Fibroblast of the aortic adventitia (primary cell): ENCODE measurements around the gene PCGF2. TPM values are rescaled to one million over a fixed set of nuclear protein-coding genes. Genes with fewer than 3 reads are reported as not detected.

Source experiments
- DNase-seq: peaks from one replicate; pipeline ENCODE4 v3.0.0-alpha.2; 2010; ENCODE audit warnings: low read depth
- H3K4me3 ChIP-seq: 2 replicates; pipeline ENCODE4 v1.5.1; 2011; ENCODE audit warnings: low read depth, mild to moderate bottlenecking, control low read depth, low read length, moderate library complexity
- CTCF ChIP-seq: IDR thresholded peaks from 2 replicates; pipeline ENCODE4 v1.5.1; 2011; ENCODE audit warnings: mild to moderate bottlenecking, low read length, control low read depth, inconsistent platforms; ENCODE audit not compliant: insufficient read depth
- total RNA-seq: library from RNA; depleted of rRNA; stranded (reverse); fragments of >200 nt; gene quantifications from 2 replicates; pipeline ENCODE4 v1.2.3, GENCODE V29; 2012; ENCODE audit warnings: low replicate concordance

The PCGF2 gene
- total RNA-seq, 1 donor = 4.8 TPM

- TF ChIP-seq CTCF = no peak
- peak overlapping the region; percentile 86 for H3K4me3 ChIP-seq
- no peak for DNase-seq
Measured at GRCh38 chr17:38747463-38748148, 530 bp downstream of the PCGF2 start.

GRCh38 chr17:38746849-38747462, 1.2 kb downstream of the PCGF2 start:
- TF ChIP-seq CTCF = no peak
- no peak for DNase-seq
- H3K4me3 ChIP-seq = peak overlapping the region; percentile 86

- TF ChIP-seq CTCF = no peak
- peak overlapping the region; percentile 86 for H3K4me3 ChIP-seq
- DNase-seq = no peak
Measured at GRCh38 chr17:38746004-38746848, 1.9 kb downstream of the PCGF2 start.

GRCh38 chr17:38745545-38745944, 2.6 kb downstream of the PCGF2 start:
- H3K4me3 ChIP-seq = peak overlapping the region; percentile 86
- no peak for TF ChIP-seq CTCF
- no peak for DNase-seq

- TF ChIP-seq CTCF = no peak
- H3K4me3 ChIP-seq = no peak overlapping the region
- no peak for DNase-seq
Measured at GRCh38 chr17:38743556-38744171, 4.5 kb downstream of the PCGF2 start.

GRCh38 chr17:38742411-38743308, 5.5 kb downstream of the PCGF2 start:
- H3K4me3 ChIP-seq = no peak overlapping the region
- no peak for TF ChIP-seq CTCF

More at GRCh38 chr17:38742411-38743308, 5.5 kb downstream of the PCGF2 start:
- DNase-seq = peak; percentile 87
